HG03342 (cell line): ENCODE measurements around the gene UNC119B.
"Not testable (repeated sequence)": the region's sequence is repeated elsewhere in the genome, so short reads cannot be mapped to it uniquely, and the experiment has no call there.

Experiments
- ATAC-seq: cut with Tn5 transposase; IDR thresholded peaks from one replicate; pipeline ENCODE4 v1.9.1; 2021; ENCODE audit warnings: mild to moderate bottlenecking, moderate library complexity; ENCODE audit not compliant: unreplicated experiment

Gene UNC119B

DNA sequence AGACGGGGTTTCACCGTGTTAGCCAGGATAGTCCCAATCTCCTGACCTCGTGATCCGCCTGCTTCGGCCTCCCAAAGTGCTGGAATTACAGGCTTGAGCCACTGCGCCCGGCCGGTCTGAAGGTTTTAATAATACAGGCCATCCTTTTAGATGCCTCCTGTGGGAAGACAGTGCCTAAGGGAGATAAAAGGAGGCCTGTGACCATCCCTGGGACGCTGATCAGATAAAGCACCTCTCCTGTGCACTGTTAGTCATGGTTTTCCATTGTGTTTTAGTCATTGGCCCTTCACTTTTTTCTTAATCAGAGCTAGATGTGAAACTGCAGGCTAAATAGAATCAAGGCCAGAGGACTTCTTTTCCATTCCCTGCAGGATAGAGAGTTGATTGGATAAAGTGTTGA is 7.8 kb downstream of the UNC119B start:
- ATAC-seq = no peak

DNA sequence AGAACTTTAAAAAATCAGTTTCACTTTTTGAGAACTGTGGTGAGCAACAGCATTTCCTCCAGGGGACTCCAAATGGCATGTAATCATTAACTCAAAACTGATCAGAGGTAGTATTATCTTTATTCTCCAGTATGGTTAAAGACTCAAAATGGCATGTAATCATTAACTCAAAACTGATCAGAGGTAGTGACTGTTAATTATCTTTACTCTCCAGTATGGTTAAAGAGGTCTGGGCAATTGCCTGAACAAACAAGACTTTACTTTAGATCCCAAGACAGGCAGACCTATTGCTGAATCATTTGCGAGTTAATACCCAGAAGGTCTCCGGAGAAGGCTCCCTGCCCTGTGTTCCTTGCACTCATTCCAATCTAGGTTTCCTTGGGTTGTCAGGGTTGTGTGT is 8.8 kb downstream of the UNC119B start:
- ATAC-seq = no peak

DNA sequence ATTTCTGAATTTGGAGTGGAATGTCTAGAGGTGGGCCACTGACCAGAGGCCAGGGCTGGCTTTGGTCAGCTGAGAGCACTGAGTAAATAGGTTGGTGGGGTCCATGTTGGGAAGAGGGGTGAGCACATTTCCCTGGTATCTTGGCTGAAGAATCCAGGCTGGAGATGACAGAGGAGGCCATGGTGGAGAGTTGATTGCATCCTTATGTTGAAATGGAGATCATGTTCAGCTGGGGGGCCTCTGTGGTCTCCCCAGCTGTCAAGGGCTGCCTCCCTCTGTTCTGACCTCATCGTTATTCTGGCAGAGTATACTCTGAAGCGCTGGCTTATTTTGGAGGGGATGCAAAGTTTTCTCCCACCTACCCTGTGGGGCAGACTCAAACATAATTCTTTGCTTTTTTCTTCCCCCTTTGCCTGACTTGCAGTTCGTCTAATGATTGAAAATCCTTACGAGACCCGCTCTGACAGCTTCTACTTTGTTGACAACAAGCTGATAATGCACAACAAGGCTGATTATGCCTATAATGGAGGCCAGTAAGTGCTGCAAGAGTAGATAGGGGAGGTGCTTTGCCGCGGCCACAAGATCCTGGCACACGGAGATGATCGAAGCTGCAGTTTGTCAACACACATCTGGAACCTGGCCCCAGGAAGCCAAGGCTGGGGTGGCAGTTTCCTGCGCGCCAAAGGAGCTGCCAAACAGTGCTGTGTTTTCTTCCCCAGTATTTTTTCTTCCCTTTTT is 9.4 kb downstream of the UNC119B start:
- ATAC-seq = no peak

DNA sequence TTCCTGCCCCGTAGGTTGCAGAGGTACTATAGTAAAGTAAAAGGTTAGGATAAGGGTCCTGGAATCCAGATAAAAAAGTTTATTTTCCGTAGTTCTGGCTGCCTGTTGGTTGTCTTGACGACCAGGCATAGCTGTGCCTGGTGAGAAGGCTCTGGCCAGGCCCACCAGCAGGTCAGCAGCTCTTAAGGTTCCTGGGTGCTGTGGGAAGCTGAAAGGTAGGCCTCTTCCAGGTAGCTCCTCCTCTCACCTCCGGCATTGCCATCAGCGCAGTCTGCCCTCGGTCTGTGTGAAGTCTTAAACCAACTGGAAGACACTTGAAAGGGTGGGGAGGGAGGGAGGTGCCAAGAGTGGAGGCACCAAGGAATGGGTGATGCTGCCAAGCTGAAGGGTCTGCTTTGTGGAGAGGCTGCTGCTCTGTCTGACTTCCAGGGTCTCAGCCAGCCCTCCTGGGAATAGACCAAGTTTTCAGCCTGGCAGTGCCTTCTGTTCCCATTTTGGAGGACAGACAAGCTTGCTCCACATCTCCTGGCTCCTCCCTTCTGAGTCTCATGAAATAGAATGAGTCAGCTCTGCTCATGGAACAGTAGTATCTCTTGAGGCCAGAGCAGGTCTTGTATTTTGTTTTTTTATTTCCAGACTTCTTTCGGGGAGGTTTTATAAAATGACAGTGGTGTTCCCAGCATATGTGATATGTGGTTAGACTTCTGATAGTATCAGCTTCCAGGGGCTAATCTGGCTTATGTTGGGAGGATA is 10.2 kb downstream of the UNC119B start:
- ATAC-seq = no peak

DNA sequence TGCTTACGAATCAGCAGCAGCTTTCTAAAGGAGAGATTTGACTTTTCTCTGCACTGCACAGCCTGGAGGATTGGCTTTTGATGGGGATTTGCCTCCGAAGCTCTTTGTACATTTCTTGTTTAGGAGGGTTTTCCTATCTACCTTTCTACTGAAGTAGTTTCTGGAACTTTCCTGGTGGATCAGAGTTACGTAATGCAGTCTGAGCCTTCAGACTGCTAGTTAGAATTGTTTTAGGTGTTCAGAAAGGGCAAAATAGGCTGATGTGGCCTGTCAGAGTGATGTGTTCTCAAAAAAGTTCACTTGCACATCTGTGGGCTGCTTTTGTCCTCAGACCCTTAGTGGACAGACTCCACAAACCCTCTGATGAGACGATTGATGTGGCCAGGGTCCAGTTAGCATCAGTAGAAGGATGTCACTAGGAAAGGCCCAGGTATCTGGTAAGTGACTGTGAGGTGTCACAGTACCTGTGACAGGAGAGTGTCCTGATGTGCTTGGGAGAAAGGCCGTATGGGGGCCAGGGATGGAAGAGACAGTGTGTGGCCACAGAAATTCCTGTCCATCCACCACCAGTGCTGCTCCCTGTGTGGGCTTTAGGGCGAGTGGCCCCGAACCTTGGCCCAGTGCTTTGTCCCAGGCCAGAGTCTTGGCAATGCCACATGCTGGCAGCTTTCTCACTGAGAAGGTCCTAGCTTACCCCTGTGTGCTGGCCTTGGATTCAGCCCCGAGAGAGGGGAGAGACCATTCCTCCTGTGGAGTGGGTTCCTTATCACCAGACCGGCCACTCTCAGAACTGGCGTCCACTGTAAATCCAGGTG is 10.9 kb downstream of the UNC119B start:
- ATAC-seq = no peak

DNA sequence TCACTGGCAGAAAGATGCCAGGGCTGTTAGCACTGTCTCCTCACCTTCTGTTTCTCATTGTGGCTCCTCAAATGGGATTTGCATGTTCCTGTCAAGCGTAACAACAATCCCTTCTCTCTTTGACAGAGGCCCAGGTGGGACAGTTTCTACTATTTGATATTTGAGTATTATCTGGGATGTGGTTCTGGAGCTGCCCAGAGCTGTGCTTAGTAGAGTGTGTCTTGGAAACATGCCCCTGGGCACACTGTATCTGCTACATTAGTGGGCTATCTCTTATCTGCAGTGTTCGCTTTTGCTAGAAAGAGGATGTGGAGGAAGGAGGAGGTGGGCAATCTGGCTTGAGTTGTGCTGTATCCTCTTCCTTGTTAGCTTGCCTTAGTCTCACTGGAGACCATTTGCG is 11.6 kb downstream of the UNC119B start:
- ATAC-seq = no peak

DNA sequence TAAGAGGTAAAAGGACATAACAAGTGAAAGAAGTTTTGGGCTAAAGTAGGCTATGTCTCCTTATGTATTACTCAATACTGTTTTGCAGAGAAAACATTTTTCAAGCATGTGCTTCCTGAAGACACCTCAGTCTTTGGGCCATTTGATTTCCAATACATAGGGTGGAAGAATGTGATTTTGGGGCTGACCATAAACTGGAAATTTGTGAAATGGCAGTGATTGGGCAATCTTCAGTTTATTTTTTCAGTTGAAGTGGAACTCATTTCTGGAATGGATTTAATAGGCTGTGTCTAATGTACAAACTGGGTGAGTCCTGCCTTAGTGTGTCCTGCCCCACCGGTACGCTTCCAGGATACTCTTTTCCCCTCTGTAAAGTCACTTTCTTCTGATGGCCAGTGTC is 12.5 kb downstream of the UNC119B start:
- no peak for ATAC-seq

DNA sequence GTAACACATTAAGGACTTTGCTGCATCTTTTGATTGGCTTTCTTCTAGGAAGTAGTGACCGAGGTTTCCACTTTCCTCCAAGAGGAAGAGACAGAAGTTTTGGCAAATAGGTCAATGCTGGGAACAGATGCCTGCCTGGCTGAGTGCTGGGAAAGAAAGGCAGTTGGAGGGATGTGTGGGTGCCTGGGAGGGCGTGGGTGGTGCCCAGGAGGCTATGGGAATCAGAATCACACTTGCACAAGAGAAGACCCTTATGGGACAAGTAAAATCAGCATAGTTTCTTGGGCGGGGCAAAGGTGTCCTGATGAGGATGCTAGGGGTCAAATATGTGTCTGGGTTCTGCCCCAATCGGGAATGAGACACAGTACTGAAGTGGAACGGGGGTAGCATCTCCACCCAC is 14.5 kb downstream of the UNC119B start:
- no peak for ATAC-seq

DNA sequence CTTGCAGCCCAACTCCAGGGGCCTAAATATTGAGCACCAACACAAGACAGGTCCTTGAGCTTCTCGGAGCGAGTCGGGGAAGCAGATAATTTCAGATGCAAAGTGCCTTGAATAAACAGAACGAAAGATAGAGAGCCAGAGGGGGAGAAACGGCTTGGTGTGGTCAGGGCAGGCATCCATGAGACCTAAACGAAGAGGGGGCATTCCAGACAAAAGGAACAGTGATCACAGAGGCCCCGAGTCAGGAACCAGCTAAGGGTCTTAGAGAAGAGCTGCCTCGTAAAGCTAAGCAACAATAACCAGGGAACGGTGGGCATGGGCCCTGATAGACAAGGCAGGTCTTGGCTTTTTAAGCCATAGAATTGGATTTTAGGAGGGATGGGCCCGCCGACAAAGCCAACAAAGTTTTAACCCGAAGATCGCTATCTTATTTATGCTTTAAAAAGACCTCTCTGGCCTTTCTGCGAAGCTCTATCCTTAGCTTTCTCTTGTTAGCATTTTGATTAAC is 14.9 kb downstream of the UNC119B start:
- no peak for ATAC-seq

DNA sequence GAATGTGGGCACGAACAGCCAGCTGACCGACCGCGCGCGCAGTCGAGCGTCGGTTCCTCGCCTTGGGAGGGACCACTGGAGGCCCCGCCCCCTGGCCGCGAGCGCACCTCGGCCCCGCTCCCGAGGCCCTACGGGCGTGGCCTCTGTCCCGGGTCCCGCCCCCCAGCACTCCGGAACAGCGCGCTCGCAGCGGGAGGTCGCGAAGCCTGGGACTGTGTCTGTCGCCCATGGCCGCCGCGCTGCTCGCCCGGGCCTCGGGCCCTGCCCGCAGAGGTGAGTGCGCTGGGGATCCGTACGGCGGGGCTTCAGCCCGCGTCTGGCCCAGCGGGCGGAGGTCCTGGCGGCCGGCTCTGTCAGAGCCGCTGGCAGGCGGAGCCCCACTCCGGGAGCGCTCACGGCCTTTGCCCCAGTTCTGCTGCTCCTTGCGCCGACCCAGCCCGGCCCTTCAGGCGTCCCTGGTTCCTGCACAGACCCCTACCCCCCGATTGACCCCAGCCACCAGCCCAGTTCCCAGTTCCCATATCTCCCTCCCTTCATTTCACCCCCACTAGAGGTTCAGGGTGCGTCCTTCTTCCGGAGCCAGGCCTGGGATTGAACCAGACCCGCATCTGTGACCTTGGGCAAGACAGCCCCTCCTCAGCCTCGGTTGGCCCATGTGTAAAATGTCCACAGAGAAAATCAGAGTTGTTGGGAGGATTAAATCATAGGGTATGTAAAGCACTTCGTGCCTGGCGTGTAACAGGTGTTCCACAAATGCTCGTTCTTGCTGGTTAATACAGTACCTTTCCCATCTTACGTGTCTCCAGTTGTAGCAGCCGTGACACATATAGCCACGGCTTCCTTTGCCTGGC is 15.6 kb downstream of the UNC119B start, which contains the start of gene ACADS:
Gene ACADS, plus strand, starts transcription at position 168 of the 851 bp plus-strand sequence. Its CDS starts 60 bp downstream, at position 228.
- peak; percentile 94 for ATAC-seq

DNA sequence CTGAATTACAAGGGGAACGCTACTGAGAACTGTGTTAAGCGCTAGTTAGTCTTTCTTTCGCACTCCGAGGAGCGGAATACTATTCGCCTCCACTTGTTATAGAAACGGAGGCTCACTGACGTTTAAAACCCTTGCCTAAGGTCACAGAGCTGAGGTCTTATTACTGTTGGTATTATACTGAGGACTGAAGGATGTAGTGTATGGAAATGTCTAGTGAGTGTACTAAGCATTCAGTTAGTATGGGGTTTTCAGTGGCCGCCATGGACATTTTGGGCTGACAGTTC is 16.2 kb downstream of the UNC119B start:
- ATAC-seq = no peak

DNA sequence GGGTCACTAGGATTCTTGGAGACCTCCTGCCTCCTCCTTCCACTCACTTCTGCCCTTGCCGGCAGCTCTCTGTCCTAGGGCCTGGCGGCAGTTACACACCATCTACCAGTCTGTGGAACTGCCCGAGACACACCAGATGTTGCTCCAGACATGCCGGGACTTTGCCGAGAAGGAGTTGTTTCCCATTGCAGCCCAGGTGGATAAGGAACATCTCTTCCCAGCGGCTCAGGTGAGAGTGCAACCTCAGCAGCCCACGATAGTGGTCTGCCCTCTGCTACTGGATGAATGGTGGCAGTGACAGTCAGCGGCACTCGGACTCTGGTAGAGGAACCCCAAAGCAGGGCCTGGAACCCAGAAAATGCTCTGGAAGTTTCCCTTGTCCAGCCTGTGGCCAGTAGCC is 16.7 kb downstream of the UNC119B start:
- ATAC-seq = no peak

DNA sequence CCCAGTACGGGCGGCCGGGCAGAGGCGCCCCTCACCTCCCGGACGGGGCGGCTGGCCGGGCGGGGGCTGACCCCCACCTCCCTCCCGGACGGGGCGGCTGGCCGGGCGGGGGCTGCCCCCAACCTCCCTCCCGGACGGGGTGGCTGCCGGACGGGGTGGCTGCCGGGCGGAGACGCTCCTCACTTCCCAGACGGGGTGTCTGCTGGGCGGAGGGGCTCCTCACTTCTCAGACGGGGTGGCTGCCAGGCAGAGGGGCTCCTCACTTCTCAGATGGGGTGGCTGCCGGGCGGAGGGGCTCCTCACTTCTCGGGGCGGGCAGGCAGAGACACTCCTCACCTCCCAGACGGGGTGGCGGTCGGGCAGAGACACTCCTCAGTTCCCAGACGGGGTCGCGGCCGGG is 21.9 kb downstream of the UNC119B start:
- not testable (repeated sequence) for ATAC-seq

DNA sequence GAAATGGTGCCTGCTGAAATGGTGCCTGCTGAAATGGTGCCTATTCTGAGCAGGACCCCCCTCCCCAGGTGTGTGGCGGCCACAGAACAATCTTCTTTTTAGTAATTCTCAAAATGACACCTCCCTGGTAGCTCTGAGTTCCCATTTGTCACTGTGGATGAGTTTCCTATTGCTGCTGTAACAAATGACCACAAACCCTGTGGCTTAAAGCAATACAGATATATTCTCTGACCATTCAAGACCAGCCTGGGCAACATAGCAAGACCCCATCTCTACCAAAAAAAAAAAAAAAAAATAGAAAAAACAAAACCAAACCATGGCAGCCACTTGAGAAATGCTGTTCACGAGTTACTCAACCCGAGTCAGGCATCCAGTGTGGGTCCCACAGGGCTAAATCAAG is 23.3 kb downstream of the UNC119B start:
- no peak for ATAC-seq

DNA sequence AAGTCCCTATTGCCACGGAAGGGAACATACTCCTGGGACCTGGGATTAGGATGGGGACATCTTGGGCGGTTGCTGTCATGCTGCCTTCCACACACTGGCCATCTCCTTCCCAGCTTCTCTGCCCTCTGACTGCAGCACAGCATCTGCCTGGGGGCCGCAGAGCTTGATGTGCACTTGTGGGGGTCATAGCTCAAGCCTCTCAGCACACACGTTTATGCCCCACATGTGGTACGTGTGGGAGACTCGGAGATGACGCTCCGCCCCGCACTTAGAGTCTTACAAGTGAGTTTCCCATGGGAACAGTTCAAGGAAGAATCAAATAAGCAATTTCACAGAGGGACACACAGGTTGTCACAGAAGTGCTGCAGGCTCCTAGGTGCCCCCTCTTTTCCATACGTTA is 24.0 kb downstream of the UNC119B start:
- ATAC-seq = no peak

DNA sequence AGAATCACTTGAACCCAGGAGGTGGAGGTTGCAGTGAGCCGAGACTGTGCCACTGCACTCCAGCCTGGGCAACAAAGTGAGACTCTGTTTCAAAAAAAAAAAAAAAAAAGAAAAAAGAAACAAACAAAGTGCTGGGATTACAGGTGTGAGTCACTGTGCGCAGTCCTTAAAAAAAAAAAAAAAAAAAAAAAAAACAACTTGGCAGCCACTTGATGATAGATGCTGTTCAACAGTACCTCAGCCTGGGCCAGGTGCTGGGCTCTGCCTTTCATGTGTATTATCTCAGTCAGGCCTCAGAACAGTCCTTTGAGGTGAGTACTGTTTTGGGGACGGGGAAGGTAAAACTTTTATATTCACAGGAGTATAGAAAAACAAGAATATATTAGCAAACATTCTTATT is 24.9 kb downstream of the UNC119B start:
- no peak for ATAC-seq

DNA sequence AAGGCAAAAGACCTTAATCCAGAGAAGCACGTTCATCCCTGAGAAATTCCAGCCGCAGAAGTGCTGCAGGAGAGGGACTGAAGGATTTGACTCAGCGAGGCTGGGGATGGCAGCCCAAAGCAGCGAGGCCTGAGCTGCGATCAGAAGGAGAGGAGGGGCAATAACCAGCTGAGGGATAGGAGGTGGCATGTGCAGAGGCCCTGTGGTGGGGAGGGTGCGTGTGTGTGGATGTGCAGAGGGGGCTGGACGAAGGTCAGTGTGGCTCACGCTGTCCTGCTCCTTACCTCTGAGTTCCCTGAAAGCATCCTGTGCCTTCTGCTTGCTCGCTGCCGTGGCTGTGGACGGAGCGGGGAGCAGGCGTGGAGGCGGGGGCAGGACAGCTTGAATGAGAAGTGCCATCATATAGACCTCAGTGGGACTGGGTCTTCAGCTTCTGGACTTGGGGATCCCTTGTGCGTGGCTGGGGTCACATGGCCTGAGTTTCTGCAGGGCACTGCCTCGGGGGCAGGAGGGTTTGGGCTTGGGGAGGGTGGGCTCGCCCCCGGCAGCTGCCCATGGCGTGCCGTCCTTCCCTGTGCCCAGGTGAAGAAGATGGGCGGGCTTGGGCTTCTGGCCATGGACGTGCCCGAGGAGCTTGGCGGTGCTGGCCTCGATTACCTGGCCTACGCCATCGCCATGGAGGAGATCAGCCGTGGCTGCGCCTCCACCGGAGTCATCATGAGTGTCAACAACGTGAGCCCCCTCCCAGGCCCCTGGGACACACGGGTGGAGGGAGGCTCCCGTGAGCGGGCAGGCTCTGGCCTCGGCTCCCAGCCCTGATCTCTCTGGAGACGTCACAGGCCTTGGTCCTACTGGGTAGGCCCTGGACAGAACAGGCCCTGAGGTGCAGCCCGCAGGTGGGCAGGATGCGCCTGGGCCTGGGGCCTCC is 26.4 kb downstream of the UNC119B start:
- ATAC-seq = no peak

DNA sequence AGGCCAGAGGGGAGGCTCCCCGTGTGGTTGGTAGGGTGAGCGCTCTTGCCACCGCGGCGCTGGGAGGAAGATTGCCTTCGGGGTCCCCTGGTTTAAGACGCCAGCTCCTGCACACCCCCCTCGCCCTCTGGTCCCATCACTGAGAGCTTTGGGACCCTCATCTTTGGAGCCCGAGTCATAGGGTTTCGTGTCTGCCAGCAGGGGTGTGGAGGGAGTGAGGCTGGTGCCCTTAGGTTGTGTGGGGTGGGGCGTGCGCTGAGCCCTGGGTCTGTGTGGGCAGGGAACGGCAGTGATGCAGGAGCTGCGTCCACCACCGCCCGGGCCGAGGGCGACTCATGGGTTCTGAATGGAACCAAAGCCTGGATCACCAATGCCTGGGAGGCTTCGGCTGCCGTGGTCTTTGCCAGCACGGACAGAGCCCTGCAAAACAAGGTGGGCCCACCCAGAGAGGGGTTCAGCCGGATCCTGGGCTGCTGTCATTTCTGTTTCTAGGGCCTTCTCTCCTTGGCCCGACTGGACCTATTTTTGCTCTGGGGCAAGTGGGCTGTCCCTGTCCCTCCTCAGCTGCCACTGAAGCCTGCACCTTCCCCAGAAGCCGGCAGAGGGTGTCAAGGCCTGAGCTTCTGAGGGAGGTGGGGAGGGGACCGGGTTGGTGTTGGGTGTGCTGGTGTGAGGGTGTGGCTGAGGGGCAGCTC is 27.4 kb downstream of the UNC119B start:
- no peak for ATAC-seq
